Measurements from ENCODE around the gene GPC5. TPM values are rescaled to one million over a fixed set of nuclear protein-coding genes. Genes with fewer than 3 reads are reported as not detected.
"Not testable (repeated sequence)": the region's sequence is repeated elsewhere in the genome, so short reads cannot be mapped to it uniquely, and the experiment has no call there.

Gene GPC5
- total and polyA plus RNA-seq, 2 of the 8 experiments (the other 6 are each of a cell fraction or from before 2014, with no cell fraction given) = 0.20 to 0.39 TPM

GRCh38 chr13:91416579-91416978 lies 18.2 kb downstream of the GPC5 start:
- H3K9me3 ChIP-seq (ENCODE audit: insufficient read depth in 2 of 2, low read depth in 1 of 2, low read length in 1 of 2); H2AK5ac ChIP-seq (ENCODE audit: low read depth, low read length); H2AFZ ChIP-seq (ENCODE audit: low read length); H4K8ac ChIP-seq (ENCODE audit: extremely low read depth, insufficient read depth, low read length); H4K91ac ChIP-seq (replicated peaks; ENCODE audit: insufficient read length, low read length); H3K56ac ChIP-seq (replicated peaks; ENCODE audit: insufficient read length, low read depth, low read length); H2BK12ac ChIP-seq (ENCODE audit: low read depth, low read length); H2BK120ac ChIP-seq (replicated peaks; ENCODE audit: low read depth, low read length); H3K4me1 ChIP-seq (replicated peaks in 1 of 4; ENCODE audit: control insufficient read depth in 3 of 4, insufficient read depth in 4 of 4, low read length in 3 of 4); H3K4ac ChIP-seq (replicated peaks; ENCODE audit: insufficient read length, low read depth, low read length); H3K9ac ChIP-seq (replicated peaks in 1 of 4; ENCODE audit: extremely low read depth in 1 of 4, low read depth in 3 of 4, low read length in 3 of 4); H3K14ac ChIP-seq (ENCODE audit: insufficient read length); H3K23ac ChIP-seq (ENCODE audit: insufficient read length); H3K4me2 ChIP-seq (ENCODE audit: insufficient read depth in 1 of 2, low read depth in 2 of 2, low read length in 2 of 2); H3K23me2 ChIP-seq (ENCODE audit: low read depth, low read length); CTCF ChIA-PET (ENCODE audit: partially characterized antibody); H3K27ac ChIP-seq (ENCODE audit: low read depth, low read length); H3K18ac ChIP-seq (ENCODE audit: extremely low read depth, low read length); H2BK5ac ChIP-seq (ENCODE audit: low read depth, low read length); H3K4me3 ChIP-seq (ENCODE audit: extremely low read depth in 1 of 4, insufficient read depth in 2 of 4, low read depth in 3 of 4, low read length in 4 of 4); H2BK20ac ChIP-seq (ENCODE audit: low read length); H4K20me1 ChIP-seq (replicated peaks in 1 of 2; ENCODE audit: control insufficient read depth in 1 of 2, insufficient read depth in 2 of 2, low read length in 2 of 2); DNase-seq (ENCODE audit: low read depth in 1 of 2, low spot score in 2 of 2); H4K5ac ChIP-seq (ENCODE audit: insufficient read length, low read depth, low read length); H3K79me1 ChIP-seq (ENCODE audit: low read depth, low read length); H3K36me3 ChIP-seq (ENCODE audit: control insufficient read depth in 2 of 4, insufficient read depth in 4 of 4, low read length in 3 of 4); H3K79me2 ChIP-seq (ENCODE audit: control insufficient read depth in 1 of 2, insufficient read depth in 2 of 2, low read length in 2 of 2); FAIRE-seq; H2BK15ac ChIP-seq (ENCODE audit: low read length); POLR2A ChIA-PET (ENCODE audit: partially characterized antibody); H3K27me3 ChIP-seq (replicated peaks in 1 of 4; ENCODE audit: control insufficient read depth in 3 of 4, extremely low read depth in 1 of 4, insufficient read depth in 3 of 4, low read length in 3 of 4): not testable (repeated sequence)
- WGBS, 2 experiments (ENCODE audit: extremely low coverage in 1 of 2, insufficient coverage in 1 of 2, insufficient read length in 1 of 2, insufficient replicate concordance in 2 of 2, low coverage in 1 of 2, low lambda C conversion rate in 2 of 2, missing lambda C conversion rate in 1 of 2) = 78% methylated on average over 5 of the region's 5 CpGs; no CpG with 5 or more reads in 1 of the 2 experiments

Measured in H1 (cell line).